Liver (tissue), 2 donors: ENCODE results near the gene RNF149.

Experiments used
- CTCF ChIP-seq: fragments of 150-350 bp; IDR thresholded peaks from 2 replicates; pipeline ENCODE4 v1.5.1; 2017; ENCODE audit warnings: improper control_type of control experiment, low read depth, low read length; ENCODE audit not compliant: missing input control
- FOXA1 ChIP-seq: IDR thresholded peaks from 2 replicates; pipeline ENCODE4 v1.6.1; 2016; ENCODE audit warnings: antibody characterized with exemption
- MAX ChIP-seq: IDR thresholded peaks from 2 replicates; pipeline ENCODE4 v1.6.1; 2016; ENCODE audit warnings: antibody characterized with exemption
- REST ChIP-seq: IDR thresholded peaks from 2 replicates; pipeline ENCODE4 v1.6.1; 2016; ENCODE audit warnings: antibody characterized with exemption, mild to moderate bottlenecking
- YY1 ChIP-seq: IDR thresholded peaks from 2 replicates; pipeline ENCODE4 v1.6.1; 2016; ENCODE audit warnings: antibody characterized with exemption, mild to moderate bottlenecking
- ZBTB33 ChIP-seq: IDR thresholded peaks from 2 replicates; pipeline ENCODE4 v1.6.1; 2016; ENCODE audit warnings: antibody characterized with exemption
- donor health status: healthy.

GRCh38 chr2:101252408-101253012 lies 56.0 kb downstream of the RNF149 start, which contains the start of gene CNOT11:
- TF ChIP-seq FOXA1 = peak; percentile 46
- peak; percentile 71 for TF ChIP-seq REST
- TF ChIP-seq YY1 = peak; percentile 68
- TF ChIP-seq ZBTB33 = peak; percentile 30
- TF ChIP-seq CTCF = peak; percentile 5
- TF ChIP-seq MAX = peak; percentile 37
